GM19023 (cell line): ENCODE results near the gene ZNF618.
"Not testable (repeated sequence)": the region's sequence is repeated elsewhere in the genome, so short reads cannot be mapped to it uniquely, and the experiment has no call there.

ENCODE experiments used
- ATAC-seq: cut with Tn5 transposase; IDR thresholded peaks from one replicate; pipeline ENCODE4 v1.9.1; 2021; ENCODE audit warnings: mild to moderate bottlenecking, moderate library complexity; ENCODE audit not compliant: unreplicated experiment

ZNF618 gene

DNA sequence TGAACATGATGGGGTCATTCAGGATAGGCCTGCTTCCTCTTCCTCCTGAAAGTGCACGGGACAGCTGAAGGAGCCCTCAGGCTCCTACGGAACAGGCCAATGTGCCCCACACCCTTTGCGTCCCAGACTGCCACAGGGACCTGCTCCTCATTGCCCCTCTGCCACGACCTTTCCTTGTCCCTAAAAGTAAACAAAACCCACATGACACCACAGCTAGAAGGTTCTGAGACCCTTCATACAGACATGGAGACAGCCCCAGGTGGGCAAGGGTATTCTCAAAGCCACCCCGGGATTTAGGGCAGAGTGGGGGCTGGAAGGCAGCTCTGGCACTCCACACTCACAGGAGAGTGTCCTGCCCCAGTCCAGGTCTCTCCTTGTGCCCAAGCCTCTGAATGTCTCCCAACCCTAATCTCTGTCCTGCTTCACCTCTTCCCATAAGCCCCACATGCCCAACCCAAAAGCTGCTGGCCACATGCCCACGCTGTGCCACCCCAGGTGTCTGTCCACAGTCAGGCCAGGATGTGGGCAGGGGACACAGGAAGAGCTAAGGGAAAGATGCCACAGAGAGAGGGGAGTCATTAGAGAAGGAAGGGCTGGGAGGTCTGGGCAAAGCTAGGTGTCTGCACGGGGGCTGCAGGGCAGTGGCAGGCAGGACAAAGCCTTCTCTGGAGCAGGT is 201.2 kb downstream of the ZNF618 start:
- no peak for ATAC-seq

GRCh38 chr9:114078021-114078780 is 202.1 kb downstream of the ZNF618 start, which contains the start of gene AMBP:
AMBP (minus strand) TSS chr9:114078300; CDS start chr9:114078209, 91 bp downstream.
- ATAC-seq: no peak

- no peak for ATAC-seq
Observed at GRCh38 chr9:114078781-114079156, 202.7 kb downstream of the ZNF618 start.

GRCh38 chr9:114080195-114080772 is 204.2 kb downstream of the ZNF618 start:
- ATAC-seq: no peak

- no peak for ATAC-seq
Observed at GRCh38 chr9:114080773-114081440, 204.8 kb downstream of the ZNF618 start.

DNA sequence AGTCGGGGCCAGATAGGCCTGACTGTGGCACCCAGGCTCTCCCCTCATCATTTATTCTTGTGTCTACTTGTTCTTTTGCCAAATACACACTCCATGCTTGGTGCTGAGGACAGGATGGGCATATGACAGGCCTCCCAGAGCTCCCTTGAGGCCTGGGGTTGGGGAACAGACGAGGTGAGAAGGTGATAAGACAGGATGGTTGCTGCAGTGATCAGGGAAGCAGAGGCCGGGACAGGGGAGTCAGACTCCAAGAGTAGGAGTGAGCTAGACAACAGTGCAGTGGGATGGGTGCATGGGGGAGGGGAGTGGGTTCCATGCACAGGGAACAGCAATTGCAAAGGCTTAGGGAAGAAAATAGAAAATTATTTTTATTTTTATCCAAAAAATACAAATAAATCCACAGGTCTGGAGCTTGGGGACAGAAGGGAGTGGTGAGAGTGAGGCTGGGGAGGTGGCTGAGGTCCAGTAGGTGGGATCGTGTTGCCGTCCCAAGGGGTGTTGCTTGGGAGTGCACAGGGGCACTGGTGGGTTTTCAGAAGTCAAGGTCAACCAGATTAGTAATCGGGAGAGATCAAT is 205.4 kb downstream of the ZNF618 start:
- ATAC-seq: no peak

DNA sequence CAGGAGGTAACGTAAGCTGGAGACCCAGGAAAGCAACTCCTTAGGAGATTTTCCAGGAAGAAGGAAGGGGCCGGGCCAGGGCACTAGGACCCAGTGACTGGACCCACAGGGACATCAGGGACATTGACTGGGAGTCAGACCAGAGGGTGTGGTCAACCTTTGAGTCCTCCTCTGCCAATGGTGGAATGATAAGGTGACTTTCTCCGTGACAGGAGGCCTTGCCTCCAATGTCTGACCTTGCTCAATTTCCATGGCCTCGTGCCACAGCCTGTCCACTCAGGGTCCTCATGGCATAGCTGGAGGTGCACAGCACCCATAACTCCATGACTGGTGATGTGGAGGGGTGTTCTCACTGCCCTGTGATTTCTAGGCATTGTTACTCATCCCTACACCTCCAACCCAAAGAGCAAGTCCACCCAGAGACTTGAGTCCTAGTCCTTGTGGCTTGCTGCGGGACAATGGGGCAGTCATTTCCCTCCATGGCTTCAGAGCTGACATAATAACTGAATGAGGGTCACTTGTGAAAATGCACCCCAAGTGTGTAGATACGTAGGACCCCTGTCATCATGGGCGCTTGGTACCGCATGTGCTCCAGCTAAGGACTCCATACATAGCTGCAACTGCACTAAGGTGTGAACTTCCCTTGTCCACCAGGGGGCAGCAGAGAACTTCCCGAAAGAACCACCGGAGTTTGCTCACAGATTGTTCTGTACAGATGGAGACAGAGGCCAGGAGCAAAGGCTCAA is 206.1 kb downstream of the ZNF618 start:
- ATAC-seq: peak; percentile 89

- not testable (repeated sequence) for ATAC-seq
Observed at GRCh38 chr9:114082763-114083412, 206.8 kb downstream of the ZNF618 start.

DNA sequence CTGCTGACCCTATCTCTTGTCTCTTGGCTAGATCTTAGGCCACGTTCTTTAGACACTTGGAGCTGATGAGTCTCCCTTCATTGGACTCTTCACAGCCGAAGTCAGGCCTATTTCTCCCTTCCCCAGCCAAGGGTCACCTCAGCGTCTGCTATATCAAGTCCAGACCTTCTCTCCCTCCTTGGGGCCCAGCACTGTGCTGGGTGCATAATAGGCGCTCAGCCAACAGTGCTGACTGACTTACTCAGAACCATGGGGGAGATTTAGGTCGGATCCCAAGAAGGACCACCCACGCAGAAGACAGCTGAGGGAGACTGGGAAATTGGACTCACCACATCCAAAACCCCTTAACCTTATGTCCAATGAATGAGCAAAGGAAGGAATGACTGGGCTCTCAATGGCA is 207.6 kb downstream of the ZNF618 start:
- ATAC-seq: no peak

GRCh38 chr9:114084282-114085073 is 208.4 kb downstream of the ZNF618 start:
- ATAC-seq: no peak

GRCh38 chr9:114085387-114085789 is 209.3 kb downstream of the ZNF618 start:
- no peak for ATAC-seq

DNA sequence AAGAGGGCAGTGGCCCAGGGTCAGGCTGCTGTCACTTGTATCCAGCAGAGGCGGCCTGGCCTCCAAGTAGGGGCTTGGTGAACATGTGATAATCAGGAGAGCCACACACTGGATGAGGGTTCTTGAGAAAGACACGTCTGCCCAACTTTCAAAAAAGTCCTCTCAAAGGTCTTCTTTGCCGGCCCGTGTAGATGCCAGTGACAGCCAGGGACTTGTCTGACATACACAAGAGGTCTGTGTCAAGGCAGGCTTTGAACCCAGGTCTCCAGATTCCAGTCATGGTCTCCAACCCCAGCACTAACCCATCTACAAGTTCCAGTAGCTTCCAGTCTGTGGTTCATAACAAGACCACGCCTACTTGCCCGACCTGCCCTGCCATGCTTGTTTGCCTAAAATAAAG is 209.9 kb downstream of the ZNF618 start:
- no peak for ATAC-seq

GRCh38 chr9:114086607-114087006 is 210.5 kb downstream of the ZNF618 start:
- ATAC-seq: no peak

GRCh38 chr9:114087721-114088120 is 211.6 kb downstream of the ZNF618 start:
- no peak for ATAC-seq

DNA sequence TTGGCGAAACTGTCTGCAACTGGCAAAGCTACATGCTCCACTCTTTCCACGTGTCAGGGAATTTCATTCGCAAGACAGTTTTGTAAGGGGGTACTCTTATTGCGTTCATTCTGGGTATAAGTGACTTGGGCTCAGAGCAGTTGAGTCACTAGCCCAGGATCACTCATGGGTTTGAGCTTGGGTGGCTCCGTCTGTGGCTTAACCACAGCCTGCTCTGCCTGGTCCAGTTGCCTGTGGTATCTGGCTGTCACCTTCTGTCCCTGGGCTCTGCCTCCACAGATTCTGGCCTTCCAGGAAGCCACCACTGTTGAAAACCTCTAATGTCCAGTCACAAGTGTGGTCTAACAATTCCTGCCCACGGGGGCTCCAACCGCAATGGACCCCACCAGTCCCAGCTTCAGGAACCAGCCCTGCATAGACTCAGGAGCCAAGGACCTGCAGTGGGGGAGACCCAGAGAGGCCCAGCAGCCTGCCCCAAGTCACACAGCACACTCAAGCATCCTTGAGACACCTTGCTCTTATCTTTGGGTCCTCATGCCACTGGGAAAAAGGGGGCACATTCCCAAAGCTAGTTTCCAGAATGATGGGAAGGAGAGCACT is 212.6 kb downstream of the ZNF618 start:
- no peak for ATAC-seq

- no peak for ATAC-seq
Observed at GRCh38 chr9:114089206-114089840, 213.2 kb downstream of the ZNF618 start.

DNA sequence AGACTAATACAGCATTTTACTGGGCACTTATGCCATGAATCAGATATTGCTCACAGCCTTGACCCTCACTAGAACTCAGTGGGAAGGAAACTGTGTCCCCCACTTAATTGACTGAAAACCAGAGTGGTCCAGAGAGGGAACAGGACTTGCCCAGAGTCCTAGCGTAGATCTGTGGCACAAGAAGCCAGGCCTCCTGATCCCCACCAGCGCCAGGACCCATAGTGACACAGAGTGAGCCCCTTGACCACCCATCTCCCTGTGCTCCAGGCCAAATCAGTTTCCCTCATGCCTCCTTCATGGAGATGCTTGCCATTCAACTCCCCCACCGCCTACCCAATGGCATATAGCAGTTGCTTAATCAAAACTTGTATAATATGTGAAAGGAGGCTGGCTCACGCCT is 214.7 kb downstream of the ZNF618 start:
- ATAC-seq: no peak

DNA sequence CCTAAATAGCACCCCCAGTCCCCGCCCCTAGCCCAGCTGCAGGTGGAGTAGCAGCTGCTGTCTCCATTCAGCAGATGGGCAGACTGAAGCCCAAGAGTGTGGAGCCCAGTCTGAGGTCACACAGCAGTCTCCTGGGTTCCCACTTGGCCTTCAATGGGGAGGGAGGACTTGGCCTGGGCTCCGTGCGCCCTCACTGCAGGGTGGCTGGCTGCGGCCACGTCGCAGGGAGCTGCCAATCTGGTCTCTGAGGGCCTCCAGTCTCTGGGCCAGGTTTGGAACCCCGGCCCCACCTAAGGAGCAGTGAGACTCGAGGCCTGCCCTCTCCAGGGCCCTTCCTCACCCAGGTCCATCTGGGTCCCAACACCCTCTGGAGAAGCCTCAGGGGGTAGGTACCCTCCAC is 215.6 kb downstream of the ZNF618 start:
- ATAC-seq: no peak
